Nephron progenitor cell (in vitro differentiated cells): Measurements from ENCODE around the gene DNAJB13.

ENCODE experiments used
- DNase-seq: peaks from one replicate; pipeline ENCODE4 v3.0.0; 2021
- H3K27ac Mint-ChIP-seq: 2 replicates; pipeline ENCODE4 v1.8.0; 2021; ENCODE audit warnings: mild to moderate bottlenecking, moderate library complexity, mixed read lengths
- H3K27me3 Mint-ChIP-seq: 2 replicates; pipeline ENCODE4 v1.8.0; 2021; ENCODE audit warnings: mild to moderate bottlenecking, low read depth, mixed read lengths; ENCODE audit not compliant: poor library complexity
- H3K36me3 Mint-ChIP-seq: 2 replicates; pipeline ENCODE4 v1.8.0; 2021; ENCODE audit warnings: low read depth, mixed read lengths
- H3K4me1 Mint-ChIP-seq: 2 replicates; pipeline ENCODE4 v1.8.0; 2021; ENCODE audit warnings: mixed read lengths
- H3K4me3 Mint-ChIP-seq: 2 replicates; pipeline ENCODE4 v1.8.0; 2021; ENCODE audit warnings: mild to moderate bottlenecking, moderate library complexity, mixed read lengths
- H3K9me3 Mint-ChIP-seq: 2 replicates; pipeline ENCODE4 v1.8.0; 2021; ENCODE audit warnings: mild to moderate bottlenecking, moderate library complexity, mixed read lengths
- CTCF ChIP-seq: fragments of 200-600 bp; sonication (generic); IDR thresholded peaks from 2 replicates; pipeline ENCODE4 v1.5.0; 2021; ENCODE audit warnings: antibody characterized with exemption

Gene DNAJB13

GRCh38 chr11:73997120-73997770, 46.4 kb downstream of the DNAJB13 start:
- TF ChIP-seq CTCF: no peak
- Mint-ChIP-seq H3K4me1 (peaks cover 49% of the 10 kb centered on the region), H3K4me3 (no peak overlapping the region), H3K36me3 (peaks cover 22% of the 10 kb centered on the region), H3K27me3 (peaks cover 7% of the 10 kb centered on the region), H3K9me3 (no peaks in the 10 kb centered on the region), H3K27ac (no peak overlapping the region)
- DNase-seq: no peak

- Mint-ChIP-seq H3K36me3 (peaks cover 37% of the 10 kb centered on the region), H3K27ac (no peak overlapping the region), H3K27me3 (peaks cover 7% of the 10 kb centered on the region), H3K4me3 (no peak overlapping the region), H3K4me1 (peaks cover 50% of the 10 kb centered on the region), H3K9me3 (no peaks in the 10 kb centered on the region)
- no peak for DNase-seq
- TF ChIP-seq CTCF: no peak
Measured at GRCh38 chr11:73998846-73999575, 48.2 kb downstream of the DNAJB13 start.

GRCh38 chr11:73999581-74000306, 48.9 kb downstream of the DNAJB13 start:
- Mint-ChIP-seq H3K4me3 (no peak overlapping the region), H3K4me1 (peaks cover 50% of the 10 kb centered on the region), H3K36me3 (peaks cover 37% of the 10 kb centered on the region), H3K9me3 (no peaks in the 10 kb centered on the region), H3K27ac (no peak overlapping the region), H3K27me3 (peaks cover 7% of the 10 kb centered on the region)
- no peak for DNase-seq
- no peak for TF ChIP-seq CTCF

GRCh38 chr11:74000307-74001133, 49.7 kb downstream of the DNAJB13 start:
- no peak for TF ChIP-seq CTCF
- peaks cover 37% of the 10 kb centered on the region for H3K36me3 Mint-ChIP-seq
- no peak for DNase-seq
- no peaks in the 10 kb centered on the region for H3K9me3 Mint-ChIP-seq
- peaks cover 50% of the 10 kb centered on the region for H3K4me1 Mint-ChIP-seq
- H3K4me3 Mint-ChIP-seq: no peak overlapping the region
- H3K27me3 Mint-ChIP-seq: peaks cover 7% of the 10 kb centered on the region
- H3K27ac Mint-ChIP-seq: no peak overlapping the region

GRCh38 chr11:74001822-74002286, 51.0 kb downstream of the DNAJB13 start:
- H3K4me1 Mint-ChIP-seq: peaks cover 42% of the 10 kb centered on the region
- H3K4me3 Mint-ChIP-seq: no peak overlapping the region
- no peak overlapping the region for H3K27ac Mint-ChIP-seq
- peaks cover 37% of the 10 kb centered on the region for H3K36me3 Mint-ChIP-seq
- TF ChIP-seq CTCF: no peak
- DNase-seq: no peak
- H3K9me3 Mint-ChIP-seq: no peaks in the 10 kb centered on the region
- peaks cover 7% of the 10 kb centered on the region for H3K27me3 Mint-ChIP-seq
